ENCODE data around the gene POMGNT1. TPM values are rescaled to one million over a fixed set of nuclear protein-coding genes. Genes with fewer than 3 reads are reported as not detected.
A peak's percentile ranks its signal among the peaks of the same experiment; 100 is the strongest.

POMGNT1 gene
- total and polyA plus RNA-seq, 2 of the 8 experiments (the other 6 are each of a cell fraction or from before 2014, with no cell fraction given), result 28.0 to 40.3 TPM

DNA sequence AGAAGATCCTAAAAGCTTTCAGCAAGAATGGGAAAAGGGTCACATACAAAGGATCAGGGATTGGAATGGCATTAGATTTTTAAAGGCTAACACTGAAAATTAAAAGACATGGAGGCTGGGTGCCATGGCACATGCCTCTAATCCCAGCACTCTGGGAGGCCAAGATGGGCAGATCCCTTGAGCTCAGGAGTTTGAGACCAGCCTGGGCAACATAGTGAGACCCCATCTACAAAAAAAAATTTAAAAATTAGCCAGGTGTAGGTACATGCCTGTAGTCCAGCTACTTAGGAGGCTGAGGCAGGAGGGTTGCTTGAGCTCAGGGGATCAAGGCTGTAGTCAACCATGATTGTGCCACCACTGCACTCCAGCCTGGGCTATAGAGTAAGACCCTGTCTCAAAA is 17.3 kb upstream of the POMGNT1 start:
- H3K79me2 ChIP-seq (ENCODE audit: control insufficient read depth in 1 of 2, insufficient read depth in 2 of 2, low read length in 2 of 2), result no peaks in the 10 kb centered on the region
- H2BK15ac ChIP-seq (ENCODE audit: low read length), result no peak overlapping the region
- no peak overlapping the region for H3K23ac ChIP-seq (ENCODE audit: insufficient read length)
- no peaks in the 10 kb centered on the region for H3K9me3 ChIP-seq (ENCODE audit: insufficient read depth in 2 of 2, low read depth in 1 of 2, low read length in 1 of 2)
- no peak overlapping the region for H4K8ac ChIP-seq (ENCODE audit: extremely low read depth, insufficient read depth, low read length)
- H3K14ac ChIP-seq (ENCODE audit: insufficient read length), result no peak overlapping the region
- no peaks in the 10 kb centered on the region for H3K27me3 ChIP-seq (replicated peaks in 1 of 4; ENCODE audit: control insufficient read depth in 3 of 4, extremely low read depth in 1 of 4, insufficient read depth in 3 of 4, low read length in 3 of 4)
- FAIRE-seq (no peak), DNase-seq (ENCODE audit: low read depth in 1 of 2, low spot score in 2 of 2) (no peak)
- H2AFZ ChIP-seq (ENCODE audit: low read length), result no peak overlapping the region
- no peaks in the 10 kb centered on the region for H3K79me1 ChIP-seq (ENCODE audit: low read depth, low read length)
- no peaks in the 10 kb centered on the region for H3K36me3 ChIP-seq (ENCODE audit: control insufficient read depth in 2 of 4, insufficient read depth in 4 of 4, low read length in 3 of 4)
- CTCF ChIA-PET (ENCODE audit: partially characterized antibody), result interaction anchor here (0.6 to 1.0 kb wide), 2 partner anchors 8 to 684 kb away, joined by 3 to 4 read pairs; no protein-coding TSS in a partner anchor
- H3K18ac ChIP-seq (ENCODE audit: extremely low read depth, low read length), result no peak overlapping the region
- H2BK12ac ChIP-seq (ENCODE audit: low read depth, low read length), result no peak overlapping the region
- H3K4ac ChIP-seq (replicated peaks; ENCODE audit: insufficient read length, low read depth, low read length), result no peak overlapping the region
- no peak overlapping the region for H3K9ac ChIP-seq (replicated peaks in 1 of 4; ENCODE audit: extremely low read depth in 1 of 4, low read depth in 3 of 4, low read length in 3 of 4)
- H2BK20ac ChIP-seq (ENCODE audit: low read length), result no peak overlapping the region
- H3K27ac ChIP-seq (ENCODE audit: low read depth, low read length), result no peak overlapping the region
- no peak overlapping the region for H4K91ac ChIP-seq (replicated peaks; ENCODE audit: insufficient read length, low read length)
- no peak overlapping the region for H3K56ac ChIP-seq (replicated peaks; ENCODE audit: insufficient read length, low read depth, low read length)
- no peak overlapping the region for H2BK120ac ChIP-seq (replicated peaks; ENCODE audit: low read depth, low read length)
- H3K23me2 ChIP-seq (ENCODE audit: low read depth, low read length), result no peaks in the 10 kb centered on the region; the same call in 1 of the 2 replicates
- H3K4me1 ChIP-seq (replicated peaks in 1 of 4; ENCODE audit: control insufficient read depth in 3 of 4, insufficient read depth in 4 of 4, low read length in 3 of 4), result no peaks in the 10 kb centered on the region
- no peak overlapping the region for H3K4me3 ChIP-seq (ENCODE audit: extremely low read depth in 1 of 4, insufficient read depth in 2 of 4, low read depth in 3 of 4, low read length in 4 of 4)
- POLR2A ChIA-PET (ENCODE audit: partially characterized antibody), result no interaction called here
- no peak overlapping the region for H2BK5ac ChIP-seq (ENCODE audit: low read depth, low read length)
- no peak overlapping the region for H4K5ac ChIP-seq (ENCODE audit: insufficient read length, low read depth, low read length)
- no peak overlapping the region for H3K4me2 ChIP-seq (ENCODE audit: insufficient read depth in 1 of 2, low read depth in 2 of 2, low read length in 2 of 2)
- H4K20me1 ChIP-seq (replicated peaks in 1 of 2; ENCODE audit: control insufficient read depth in 1 of 2, insufficient read depth in 2 of 2, low read length in 2 of 2), result no peaks in the 10 kb centered on the region
- no peak overlapping the region for H2AK5ac ChIP-seq (ENCODE audit: low read depth, low read length)
- TF ChIP-seq SAP30 (IDR thresholded peaks at IDR 0.05; ENCODE audit: insufficient read depth, insufficient replicate concordance, low read length) (no peak), RXRA (IDR thresholded peaks at IDR 0.05; ENCODE audit: insufficient read depth, low read depth, low read length) (no peak), KDM5A (IDR thresholded peaks at IDR 0.05; ENCODE audit: low read length) (no peak), CTBP2 (IDR thresholded peaks at IDR 0.05; ENCODE audit: borderline replicate concordance, insufficient read depth, insufficient read length, low read length) (no peak), KDM1A (IDR thresholded peaks at IDR 0.05; ENCODE audit: borderline replicate concordance, low read length) (0 out of 2 replicates have a peak, but pooled peaks have one; percentile 30), POLR2A (IDR thresholded peaks at IDR 0.05; ENCODE audit: control extremely low read depth in 1 of 2, low read depth in 2 of 2, low read length in 2 of 2) (no peak), SIX5 (IDR thresholded peaks at IDR 0.05; ENCODE audit: low read depth, low read length) (no peak)
